GM12873 (cell line): ENCODE measurements around the gene NAV2.

ENCODE experiments used
- CTCF ChIP-seq: IDR thresholded peaks from 2 replicates; pipeline ENCODE4 v1.5.1; 2012; ENCODE audit warnings: low read depth, mild to moderate bottlenecking, moderate library complexity, low read length, control low read depth; ENCODE audit not compliant: insufficient read depth; ENCODE audit errors: missing control alignments

NAV2 gene

GRCh38 chr11:19790831-19791552 lies 78.4 kb downstream of the NAV2 start:
- no peak for TF ChIP-seq CTCF

GRCh38 chr11:19792510-19792909 lies 79.9 kb downstream of the NAV2 start:
- TF ChIP-seq CTCF = no peak

- no peak for TF ChIP-seq CTCF
Observed at GRCh38 chr11:19793326-19793725, 80.7 kb downstream of the NAV2 start.

GRCh38 chr11:19794161-19794560 lies 81.5 kb downstream of the NAV2 start:
- no peak for TF ChIP-seq CTCF

- TF ChIP-seq CTCF = no peak
Observed at GRCh38 chr11:19795082-19795481, 82.4 kb downstream of the NAV2 start.

GRCh38 chr11:19800162-19800561 lies 87.5 kb downstream of the NAV2 start:
- peak; percentile 7 for TF ChIP-seq CTCF

- no peak for TF ChIP-seq CTCF
Observed at GRCh38 chr11:19800714-19801519, 88.3 kb downstream of the NAV2 start.
